HUES6 (cell line): ENCODE data around the gene TBPL1.

Experiments
- H3K27ac ChIP-seq: 2 replicates; pipeline ENCODE4 v1.7.0; 2013; ENCODE audit warnings: low read depth, mild to moderate bottlenecking, low read length, inconsistent platforms
- H3K27me3 ChIP-seq: 2 replicates; pipeline ENCODE4 v1.6.1; 2013; ENCODE audit warnings: low read length; ENCODE audit not compliant: control insufficient read depth, insufficient read depth
- H3K36me3 ChIP-seq: 2 replicates; pipeline ENCODE4 v1.6.1; 2013; ENCODE audit warnings: low read length; ENCODE audit not compliant: control insufficient read depth, insufficient read depth
- H3K4me1 ChIP-seq: 2 replicates; pipeline ENCODE4 v1.6.1; 2013; ENCODE audit warnings: low read length; ENCODE audit not compliant: control insufficient read depth, insufficient read depth
- H3K4me3 ChIP-seq: 2 replicates; pipeline ENCODE4 v1.5.1; 2013; ENCODE audit warnings: low read depth, low read length
- H3K9ac ChIP-seq: one replicate; pipeline ENCODE4 v1.6.1; 2013; ENCODE audit warnings: mild to moderate bottlenecking, low read length
- H3K9me3 ChIP-seq: 2 replicates; pipeline ENCODE4 v1.6.1; 2013; ENCODE audit warnings: low read depth, low read length; ENCODE audit not compliant: control insufficient read depth, insufficient read depth

TBPL1 gene

GRCh38 chr6:133995758-133996157, 42.7 kb downstream of the TBPL1 start:
- Histone ChIP-seq H3K9ac (no peak overlapping the region), H3K27ac (no peak overlapping the region), H3K36me3 (no peaks in the 10 kb centered on the region), H3K27me3 (no peaks in the 10 kb centered on the region), H3K9me3 (peaks cover 3% of the 10 kb centered on the region; the same call in 1 of the 2 replicates), H3K4me1 (peaks cover 17% of the 10 kb centered on the region), H3K4me3 (no peak overlapping the region)

GRCh38 chr6:133997267-133997666, 44.2 kb downstream of the TBPL1 start:
- Histone ChIP-seq H3K9ac (no peak overlapping the region), H3K4me3 (no peak overlapping the region), H3K4me1 (peaks cover 8% of the 10 kb centered on the region; the same call in 1 of the 2 replicates), H3K27me3 (no peaks in the 10 kb centered on the region), H3K27ac (no peak overlapping the region), H3K36me3 (no peaks in the 10 kb centered on the region), H3K9me3 (peaks cover 3% of the 10 kb centered on the region; the same call in 1 of the 2 replicates)

- no peaks in the 10 kb centered on the region for H3K27me3 ChIP-seq
- H3K27ac ChIP-seq: no peak overlapping the region
- H3K4me1 ChIP-seq: peaks cover 8% of the 10 kb centered on the region; the same call in 1 of the 2 replicates
- H3K36me3 ChIP-seq: no peaks in the 10 kb centered on the region
- no peak overlapping the region for H3K4me3 ChIP-seq
- no peak overlapping the region for H3K9ac ChIP-seq
- H3K9me3 ChIP-seq: peaks cover 3% of the 10 kb centered on the region; the same call in 1 of the 2 replicates
Observed at GRCh38 chr6:133999305-133999704, 46.3 kb downstream of the TBPL1 start.

GRCh38 chr6:134000443-134000842, 47.4 kb downstream of the TBPL1 start:
- H3K9ac ChIP-seq: no peak overlapping the region
- peaks cover 8% of the 10 kb centered on the region; the same call in 1 of the 2 replicates for H3K4me1 ChIP-seq
- H3K27me3 ChIP-seq: no peaks in the 10 kb centered on the region
- H3K4me3 ChIP-seq: no peak overlapping the region
- no peak overlapping the region for H3K27ac ChIP-seq
- no peaks in the 10 kb centered on the region for H3K36me3 ChIP-seq
- peaks cover 3% of the 10 kb centered on the region; the same call in 1 of the 2 replicates for H3K9me3 ChIP-seq

- no peaks in the 10 kb centered on the region for H3K36me3 ChIP-seq
- H3K4me3 ChIP-seq: no peak overlapping the region
- H3K9me3 ChIP-seq: no peaks in the 10 kb centered on the region
- no peaks in the 10 kb centered on the region for H3K4me1 ChIP-seq
- H3K9ac ChIP-seq: no peak overlapping the region
- no peaks in the 10 kb centered on the region for H3K27me3 ChIP-seq
- no peak overlapping the region for H3K27ac ChIP-seq
Observed at GRCh38 chr6:134002821-134003220, 49.8 kb downstream of the TBPL1 start.

- H3K27ac ChIP-seq: no peak overlapping the region
- no peaks in the 10 kb centered on the region for H3K27me3 ChIP-seq
- no peaks in the 10 kb centered on the region for H3K4me1 ChIP-seq
- H3K36me3 ChIP-seq: no peaks in the 10 kb centered on the region
- no peak overlapping the region for H3K9ac ChIP-seq
- no peak overlapping the region for H3K4me3 ChIP-seq
- H3K9me3 ChIP-seq: no peaks in the 10 kb centered on the region
Observed at GRCh38 chr6:134003542-134003951, 50.5 kb downstream of the TBPL1 start.

- H3K27me3 ChIP-seq: no peaks in the 10 kb centered on the region
- H3K4me3 ChIP-seq: no peak overlapping the region
- H3K27ac ChIP-seq: no peak overlapping the region
- no peaks in the 10 kb centered on the region for H3K9me3 ChIP-seq
- no peaks in the 10 kb centered on the region for H3K36me3 ChIP-seq
- no peak overlapping the region for H3K9ac ChIP-seq
- no peaks in the 10 kb centered on the region for H3K4me1 ChIP-seq
Observed at GRCh38 chr6:134004714-134005113, 51.7 kb downstream of the TBPL1 start.

- Histone ChIP-seq H3K27ac (no peak overlapping the region), H3K4me1 (no peaks in the 10 kb centered on the region), H3K9me3 (no peaks in the 10 kb centered on the region), H3K4me3 (no peak overlapping the region), H3K36me3 (no peaks in the 10 kb centered on the region), H3K27me3 (no peaks in the 10 kb centered on the region), H3K9ac (no peak overlapping the region)
Observed at GRCh38 chr6:134005800-134006199, 52.8 kb downstream of the TBPL1 start.

- H3K27ac ChIP-seq: no peak overlapping the region
- H3K4me3 ChIP-seq: no peak overlapping the region
- H3K27me3 ChIP-seq: no peaks in the 10 kb centered on the region
- H3K36me3 ChIP-seq: no peaks in the 10 kb centered on the region
- no peaks in the 10 kb centered on the region for H3K4me1 ChIP-seq
- no peaks in the 10 kb centered on the region for H3K9me3 ChIP-seq
- no peak overlapping the region for H3K9ac ChIP-seq
Observed at GRCh38 chr6:134007077-134007476, 54.1 kb downstream of the TBPL1 start.

GRCh38 chr6:134009876-134010275, 56.9 kb downstream of the TBPL1 start:
- no peaks in the 10 kb centered on the region for H3K36me3 ChIP-seq
- 0 out of 2 replicates have a peak, but pooled peaks cover 2% of the 10 kb centered on the region for H3K4me1 ChIP-seq
- H3K27ac ChIP-seq: no peak overlapping the region
- H3K4me3 ChIP-seq: no peak overlapping the region
- H3K9me3 ChIP-seq: no peaks in the 10 kb centered on the region
- H3K9ac ChIP-seq: no peak overlapping the region
- H3K27me3 ChIP-seq: no peaks in the 10 kb centered on the region

GRCh38 chr6:134010400-134010799, 57.4 kb downstream of the TBPL1 start:
- H3K4me3 ChIP-seq: no peak overlapping the region
- H3K27ac ChIP-seq: no peak overlapping the region
- no peaks in the 10 kb centered on the region for H3K9me3 ChIP-seq
- H3K4me1 ChIP-seq: 0 out of 2 replicates have a peak, but pooled peaks cover 3% of the 10 kb centered on the region
- no peaks in the 10 kb centered on the region for H3K36me3 ChIP-seq
- no peak overlapping the region for H3K9ac ChIP-seq
- no peaks in the 10 kb centered on the region for H3K27me3 ChIP-seq

- Histone ChIP-seq H3K4me1 (0 out of 2 replicates have a peak, but pooled peaks cover 3% of the 10 kb centered on the region), H3K27me3 (no peaks in the 10 kb centered on the region), H3K27ac (no peak overlapping the region)
Observed at GRCh38 chr6:134010974-134011373, 58.0 kb downstream of the TBPL1 start.

More at GRCh38 chr6:134010974-134011373, 58.0 kb downstream of the TBPL1 start:
- Histone ChIP-seq H3K9me3 (no peaks in the 10 kb centered on the region), H3K4me3 (no peak overlapping the region), H3K36me3 (no peaks in the 10 kb centered on the region), H3K9ac (no peak overlapping the region)
